PC-3 (cell line): ENCODE results near the gene MYEOV.

Experiments used
- CTCF ChIP-seq: fragments of 300-600 bp; sonication (generic); conservative IDR thresholded peaks from 2 replicates; pipeline ENCODE4 v1.5.1; 2017; ENCODE audit warnings: antibody characterized with exemption, low read depth, mild to moderate bottlenecking, low read length
- EZH2 ChIP-seq: fragments of 300-600 bp; sonication (generic); IDR thresholded peaks from one replicate; pipeline ENCODE4 v1.6.1; 2017; ENCODE audit warnings: antibody characterized with exemption, mild to moderate bottlenecking, low read length; ENCODE audit not compliant: unreplicated experiment
- EZH2phosphoT487 ChIP-seq: fragments of 300-600 bp; sonication (generic); IDR thresholded peaks from 2 replicates; pipeline ENCODE4 v1.6.1; 2018; ENCODE audit warnings: mild to moderate bottlenecking, antibody characterized with exemption, low read length, borderline replicate concordance

GRCh38 chr11:69251639-69252489 is 42.1 kb upstream of the MYEOV start:
- TF ChIP-seq EZH2 (no peak), CTCF (no peak), EZH2phosphoT487 (no peak)
